Loucy (cell line): ENCODE results near the gene METAP2.

ENCODE experiments used
- H2AFZ ChIP-seq: fragments of 200-600 bp; sonication (generic); 2 replicates; pipeline ENCODE4 v1.6.0; 2016; ENCODE audit warnings: antibody characterized with exemption, mild to moderate bottlenecking, low read length, moderate library complexity
- H3F3A ChIP-seq: fragments of 200-600 bp; 2 replicates; pipeline ENCODE4 v1.6.0; 2016; ENCODE audit warnings: antibody characterized with exemption, low read depth, mild to moderate bottlenecking
- H3K27me3 ChIP-seq: fragments of 200-600 bp; sonication (generic); 2 replicates; pipeline ENCODE4 v1.6.1; 2014; ENCODE audit warnings: low read length, mild to moderate bottlenecking; ENCODE audit not compliant: insufficient read depth, poor library complexity, severe bottlenecking
- H3K36me3 ChIP-seq: fragments of 200-600 bp; sonication (generic); 2 replicates; pipeline ENCODE4 v1.6.1; 2016; ENCODE audit warnings: low read length; ENCODE audit not compliant: insufficient read depth
- H3K4me1 ChIP-seq: fragments of 200-600 bp; sonication (generic); 2 replicates; pipeline ENCODE4 v1.5.1; 2014; ENCODE audit warnings: low read length, mild to moderate bottlenecking; ENCODE audit not compliant: insufficient read depth, poor library complexity, severe bottlenecking
- H3K4me2 ChIP-seq: fragments of 200-600 bp; sonication (generic); 2 replicates; pipeline ENCODE4 v1.6.0; 2014; ENCODE audit warnings: antibody characterized with exemption, low read length, low read depth, mild to moderate bottlenecking; ENCODE audit not compliant: poor library complexity, severe bottlenecking
- H3K4me3 ChIP-seq: fragments of 200-600 bp; sonication (generic); 2 replicates; pipeline ENCODE4 v1.5.1; 2014; ENCODE audit warnings: low read length, mild to moderate bottlenecking, mixed read lengths; ENCODE audit not compliant: poor library complexity, severe bottlenecking
- H3K79me2 ChIP-seq: fragments of 200-600 bp; sonication (generic); 2 replicates; pipeline ENCODE4 v1.6.1; 2014; ENCODE audit warnings: low read length; ENCODE audit not compliant: insufficient read depth
- H3K9ac ChIP-seq: fragments of 200-600 bp; sonication (generic); 2 replicates; pipeline ENCODE4 v1.6.0; 2014; ENCODE audit warnings: mild to moderate bottlenecking, low read depth, low read length, moderate library complexity; ENCODE audit not compliant: poor library complexity, severe bottlenecking
- H3K9me2 ChIP-seq: fragments of 200-600 bp; sonication (generic); replicated peaks from 2 replicates; pipeline ENCODE4 v1.6.1; 2016; ENCODE audit warnings: low read depth, low read length, mixed read lengths
- H3K9me3 ChIP-seq: fragments of 200-600 bp; sonication (generic); 2 replicates; pipeline ENCODE4 v1.6.1; 2014; ENCODE audit warnings: mild to moderate bottlenecking, antibody characterized with exemption, low read length, low read depth; ENCODE audit not compliant: insufficient read depth
- H4K20me1 ChIP-seq: fragments of 200-600 bp; sonication (generic); 2 replicates; pipeline ENCODE4 v1.6.0; 2014; ENCODE audit warnings: antibody characterized with exemption, low read length, mild to moderate bottlenecking; ENCODE audit not compliant: insufficient read depth, poor library complexity, severe bottlenecking
- EZH2phosphoT487 ChIP-seq: fragments of 200-600 bp; IDR thresholded peaks from 2 replicates; pipeline ENCODE4 v1.6.1; 2018; ENCODE audit warnings: antibody characterized with exemption, mild to moderate bottlenecking, moderate library complexity, borderline replicate concordance
- TF ChIP-seq, protein P1 (sequence below): fragments of 200-600 bp; sonication (generic); conservative IDR thresholded peaks from 2 replicates; pipeline ENCODE4 v1.5.1; 2014; ENCODE audit warnings: mild to moderate bottlenecking, antibody characterized with exemption, low read length

The METAP2 gene

GRCh38 chr12:95532851-95533250, 58.9 kb downstream of the METAP2 start:
- H3K4me3 ChIP-seq = no peak overlapping the region
- no peak overlapping the region for H2AFZ ChIP-seq
- no peaks in the 10 kb centered on the region for H3K9me3 ChIP-seq
- TF ChIP-seq EZH2phosphoT487 = no peak
- TF ChIP-seq, protein P1, sequence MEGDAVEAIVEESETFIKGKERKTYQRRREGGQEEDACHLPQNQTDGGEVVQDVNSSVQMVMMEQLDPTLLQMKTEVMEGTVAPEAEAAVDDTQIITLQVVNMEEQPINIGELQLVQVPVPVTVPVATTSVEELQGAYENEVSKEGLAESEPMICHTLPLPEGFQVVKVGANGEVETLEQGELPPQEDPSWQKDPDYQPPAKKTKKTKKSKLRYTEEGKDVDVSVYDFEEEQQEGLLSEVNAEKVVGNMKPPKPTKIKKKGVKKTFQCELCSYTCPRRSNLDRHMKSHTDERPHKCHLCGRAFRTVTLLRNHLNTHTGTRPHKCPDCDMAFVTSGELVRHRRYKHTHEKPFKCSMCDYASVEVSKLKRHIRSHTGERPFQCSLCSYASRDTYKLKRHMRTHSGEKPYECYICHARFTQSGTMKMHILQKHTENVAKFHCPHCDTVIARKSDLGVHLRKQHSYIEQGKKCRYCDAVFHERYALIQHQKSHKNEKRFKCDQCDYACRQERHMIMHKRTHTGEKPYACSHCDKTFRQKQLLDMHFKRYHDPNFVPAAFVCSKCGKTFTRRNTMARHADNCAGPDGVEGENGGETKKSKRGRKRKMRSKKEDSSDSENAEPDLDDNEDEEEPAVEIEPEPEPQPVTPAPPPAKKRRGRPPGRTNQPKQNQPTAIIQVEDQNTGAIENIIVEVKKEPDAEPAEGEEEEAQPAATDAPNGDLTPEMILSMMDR = no peak
- peaks cover 4% of the 10 kb centered on the region for H3K4me1 ChIP-seq
- no peak overlapping the region for H3K4me2 ChIP-seq
- H3K9me2 ChIP-seq = no peaks in the 10 kb centered on the region
- no peaks in the 10 kb centered on the region for H3K27me3 ChIP-seq
- H3K36me3 ChIP-seq = peaks cover 5% of the 10 kb centered on the region; the same call in 1 of the 2 replicates
- H4K20me1 ChIP-seq = no peaks in the 10 kb centered on the region
- H3F3A ChIP-seq = no peaks in the 10 kb centered on the region
- H3K79me2 ChIP-seq = no peaks in the 10 kb centered on the region; the same call in 1 of the 2 replicates
- no peak overlapping the region for H3K9ac ChIP-seq

- H4K20me1 ChIP-seq = no peaks in the 10 kb centered on the region
- no peak overlapping the region for H2AFZ ChIP-seq
- no peak overlapping the region for H3K4me3 ChIP-seq
- no peaks in the 10 kb centered on the region for H3K9me3 ChIP-seq
- no peaks in the 10 kb centered on the region for H3K27me3 ChIP-seq
- no peaks in the 10 kb centered on the region for H3K9me2 ChIP-seq
- no peaks in the 10 kb centered on the region; the same call in 1 of the 2 replicates for H3K79me2 ChIP-seq
- TF ChIP-seq, protein P1 = no peak
- TF ChIP-seq EZH2phosphoT487 = no peak
- no peak overlapping the region for H3K4me2 ChIP-seq
- H3K4me1 ChIP-seq = peaks cover 4% of the 10 kb centered on the region
- peaks cover 5% of the 10 kb centered on the region; the same call in 1 of the 2 replicates for H3K36me3 ChIP-seq
- no peaks in the 10 kb centered on the region for H3F3A ChIP-seq
- no peak overlapping the region for H3K9ac ChIP-seq
These were observed 60.0 kb downstream of the METAP2 start for GRCh38 chr12:95533985-95534384.

GRCh38 chr12:95538006-95538405, 64.1 kb downstream of the METAP2 start:
- Histone ChIP-seq H2AFZ (no peak overlapping the region), H3K9me2 (no peaks in the 10 kb centered on the region), H3K4me2 (no peak overlapping the region), H3K79me2 (no peaks in the 10 kb centered on the region; the same call in 1 of the 2 replicates), H3K27me3 (no peaks in the 10 kb centered on the region), H4K20me1 (no peaks in the 10 kb centered on the region), H3K4me1 (no peaks in the 10 kb centered on the region), H3K4me3 (no peak overlapping the region), H3K36me3 (peaks cover 5% of the 10 kb centered on the region; the same call in 1 of the 2 replicates), H3F3A (no peaks in the 10 kb centered on the region), H3K9me3 (no peaks in the 10 kb centered on the region), H3K9ac (no peak overlapping the region)
- TF ChIP-seq EZH2phosphoT487 = no peak
- TF ChIP-seq, protein P1 = no peak
